HG03521 (cell line): Measurements from ENCODE around the gene DPM2.
A peak's percentile ranks its signal among the peaks of the same experiment; 100 is the strongest.

Source experiments
- ATAC-seq: cut with Tn5 transposase; IDR thresholded peaks from one replicate; pipeline ENCODE4 v1.9.1; 2021; ENCODE audit warnings: mild to moderate bottlenecking, moderate library complexity; ENCODE audit not compliant: unreplicated experiment

Gene DPM2

DNA sequence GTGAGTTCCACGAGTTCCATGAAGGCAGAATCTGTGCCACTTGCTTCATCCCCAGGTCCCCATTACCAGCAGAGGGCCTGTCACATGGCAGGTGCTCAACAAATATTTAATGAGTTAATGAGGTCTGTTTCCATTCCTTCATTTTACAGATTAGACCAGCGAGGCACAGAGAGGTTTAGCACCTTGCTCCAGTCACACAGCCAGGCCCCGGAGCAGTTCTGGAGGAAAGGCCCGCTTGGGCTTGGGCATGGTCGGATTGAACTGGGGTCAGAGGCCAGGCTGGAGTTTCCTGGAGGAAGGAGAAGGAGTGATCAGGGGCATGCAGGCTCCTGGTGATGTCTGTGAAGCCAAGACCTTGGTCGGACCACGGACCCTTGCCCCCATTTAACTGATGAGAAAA lies 16.9 kb downstream of the DPM2 start:
- ATAC-seq = no peak

DNA sequence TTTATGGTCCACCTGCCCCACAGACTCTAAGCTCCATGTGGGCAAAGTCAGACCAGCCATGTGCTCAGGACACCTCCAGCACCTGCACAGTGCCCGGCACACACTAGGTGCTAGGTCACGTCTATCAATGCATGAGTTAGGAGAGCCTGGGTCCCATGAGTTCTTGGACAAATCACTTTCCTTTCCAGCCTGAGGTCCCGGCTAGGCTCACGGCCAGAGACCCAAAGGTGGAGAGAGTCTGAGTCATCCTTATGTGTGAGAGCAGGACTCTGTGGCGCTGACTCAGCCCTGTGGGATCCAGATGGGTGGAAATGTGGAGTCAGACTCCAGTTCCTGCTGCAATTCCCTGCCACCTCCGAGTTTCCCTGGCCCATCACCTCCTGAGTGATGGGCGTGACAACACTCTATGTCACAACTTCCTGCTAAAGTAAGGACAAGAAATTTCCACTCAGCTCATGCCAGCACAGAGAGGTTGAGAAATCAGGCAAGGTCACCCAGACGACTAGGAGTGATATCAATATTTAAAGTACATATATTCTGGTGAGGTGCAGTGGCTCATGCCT lies 18.3 kb downstream of the DPM2 start:
- no peak for ATAC-seq

DNA sequence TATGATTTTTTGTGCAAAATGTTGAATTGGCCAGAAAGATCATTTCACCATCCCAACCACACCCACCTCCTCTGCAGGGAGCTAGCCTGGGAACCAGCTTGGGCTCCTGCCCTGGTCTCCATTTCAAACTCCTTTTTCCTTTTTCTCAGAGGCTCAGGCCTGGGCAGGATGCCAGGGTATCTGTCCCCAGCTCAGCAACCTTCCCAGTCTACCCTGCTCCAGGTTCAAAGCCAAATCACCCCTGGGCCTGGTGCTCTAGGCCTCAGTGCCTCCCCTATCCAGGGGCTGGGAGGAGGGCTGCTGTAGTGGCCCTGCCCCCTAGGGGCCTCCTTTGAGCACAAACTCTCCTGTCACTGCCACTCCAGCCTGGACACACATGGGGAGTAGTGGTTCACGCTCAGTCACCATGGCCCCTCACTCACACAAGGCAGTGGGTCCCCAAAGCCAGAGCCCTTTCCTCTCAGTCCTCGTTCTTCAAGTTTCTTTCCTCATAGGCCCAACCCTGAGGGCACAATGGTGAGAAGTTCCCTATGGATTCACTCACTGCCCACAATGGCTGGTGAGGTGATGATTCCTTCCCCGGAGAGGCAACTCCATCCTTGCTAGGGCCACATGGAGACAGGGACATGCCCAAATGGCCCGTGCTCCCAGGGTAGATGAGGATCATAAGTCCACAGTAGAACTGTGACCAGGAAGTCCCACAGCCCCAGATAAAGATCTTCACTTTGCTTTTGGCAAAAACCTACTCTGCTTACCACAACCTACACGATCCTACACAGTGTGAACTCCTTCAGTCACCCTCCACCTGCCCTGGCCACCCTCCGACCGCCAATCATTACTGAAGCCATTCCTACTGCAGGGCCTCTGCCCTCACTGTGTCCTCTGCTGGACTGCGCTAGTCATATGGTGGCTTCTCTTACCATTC lies 19.2 kb downstream of the DPM2 start:
- ATAC-seq = no peak

DNA sequence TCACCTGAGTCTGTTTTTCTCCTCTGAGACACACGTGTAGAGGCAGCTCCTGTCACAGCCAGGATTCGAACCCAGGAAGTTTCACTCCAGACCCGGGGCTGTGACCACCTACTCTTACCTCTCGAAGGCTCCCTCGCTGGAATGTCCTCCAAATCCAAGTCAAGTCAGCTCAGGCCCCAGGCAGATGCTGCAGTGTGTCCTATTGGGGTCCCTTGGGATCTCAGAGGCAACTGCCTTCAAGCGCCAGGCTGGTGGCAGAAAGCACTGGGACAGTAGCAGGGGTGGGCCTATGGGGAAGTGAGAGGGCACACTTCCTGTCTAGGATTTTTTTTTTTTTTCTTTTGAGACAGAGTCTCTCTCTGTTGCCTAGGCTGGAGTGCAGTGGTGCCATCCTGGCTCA lies 20.1 kb downstream of the DPM2 start:
- no peak for ATAC-seq

DNA sequence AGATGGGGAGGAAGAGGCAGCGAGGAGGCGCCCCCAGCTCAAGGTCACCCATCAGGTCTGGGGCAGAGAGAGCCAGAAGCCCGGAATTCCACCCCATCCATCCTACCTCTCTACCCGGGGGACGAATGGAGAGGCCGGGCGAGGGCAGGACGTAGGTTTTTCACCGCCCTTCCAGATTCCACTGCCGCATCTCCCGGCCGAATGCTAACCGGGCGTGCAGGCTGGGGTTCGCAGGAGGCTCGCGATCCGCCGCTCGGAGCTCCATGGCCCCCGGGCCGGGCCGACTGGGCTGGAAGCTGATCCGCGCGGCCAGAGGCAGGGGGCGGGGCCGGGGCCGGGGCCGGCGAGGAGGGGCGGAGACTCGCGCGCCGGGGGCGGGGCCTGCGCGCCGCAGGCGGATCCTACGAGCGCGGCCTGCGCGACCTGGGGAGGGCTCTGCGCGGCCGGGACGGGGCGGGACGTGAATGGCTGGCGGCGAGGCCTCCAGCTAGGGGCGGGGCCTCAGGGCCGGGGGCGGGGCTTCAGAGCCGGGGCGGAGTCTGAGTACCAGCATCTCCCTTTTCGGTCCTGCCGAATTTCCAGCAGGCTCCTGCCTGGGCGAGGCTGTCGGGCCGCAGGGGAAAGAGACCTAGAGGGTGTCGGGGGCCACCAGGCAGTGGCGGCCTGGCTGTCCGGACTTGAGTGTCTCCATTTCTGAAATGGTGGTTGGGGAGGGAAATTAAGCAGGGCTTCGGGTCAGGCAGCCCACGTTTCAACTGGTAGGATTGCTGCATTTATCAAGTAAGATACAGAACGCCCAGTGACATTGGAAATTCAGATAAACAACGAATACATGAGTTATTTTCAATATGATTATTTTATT lies 20.7 kb downstream of the DPM2 start, which contains the start of gene ST6GALNAC4:
TSS of gene ST6GALNAC4 (minus strand) at position 322 of the 862 bp plus-strand sequence. CDS start 622 bp downstream, outside the sequence.
- ATAC-seq = peak; percentile 77

DNA sequence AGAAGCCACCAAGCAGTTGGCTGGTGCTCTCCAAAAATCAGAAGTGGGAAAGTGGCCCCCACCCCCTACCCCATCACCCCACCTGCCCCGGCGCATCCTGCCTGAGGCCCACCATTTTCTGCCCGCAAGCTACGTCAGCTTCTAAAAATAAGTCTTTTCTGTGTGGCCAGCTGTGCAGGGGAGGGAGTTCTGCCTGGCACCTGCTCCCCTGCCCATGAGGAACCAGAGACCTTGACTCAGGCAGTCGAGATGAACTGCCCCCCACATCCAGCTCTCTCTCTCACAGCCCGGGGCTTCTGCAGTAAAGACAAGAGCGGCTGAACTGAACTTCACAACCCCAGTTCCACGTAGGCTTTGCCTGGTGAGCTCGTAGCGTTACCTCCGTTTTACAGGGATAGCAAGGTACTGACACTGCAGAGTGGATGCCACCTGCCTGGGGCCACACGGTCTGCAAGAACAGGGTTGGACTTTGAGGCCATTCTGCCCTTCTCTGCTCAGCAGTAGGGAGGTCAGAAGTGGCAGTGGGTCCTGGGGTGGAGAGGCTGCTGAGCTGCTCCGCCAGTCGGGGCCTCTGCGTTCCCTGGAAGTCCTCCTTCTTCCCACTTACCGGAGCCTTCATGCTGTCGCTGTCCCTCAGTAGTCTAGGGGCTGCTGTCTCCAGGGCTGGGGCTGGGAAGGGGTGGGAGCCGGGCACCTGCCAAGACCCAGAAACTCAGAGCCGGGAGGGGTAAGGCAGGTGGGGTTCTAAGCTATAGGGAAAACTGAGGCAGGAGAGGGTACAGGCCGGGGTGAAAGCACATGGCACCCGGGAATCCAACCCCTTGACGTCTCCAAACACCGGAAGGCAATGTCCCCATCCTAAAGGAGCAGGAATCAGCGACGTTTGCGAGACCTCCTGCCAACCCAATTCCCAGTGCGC lies 21.6 kb downstream of the DPM2 start:
- ATAC-seq = no peak

GRCh38 chr9:127915325-127915752 lies 22.3 kb downstream of the DPM2 start:
- ATAC-seq = no peak

DNA sequence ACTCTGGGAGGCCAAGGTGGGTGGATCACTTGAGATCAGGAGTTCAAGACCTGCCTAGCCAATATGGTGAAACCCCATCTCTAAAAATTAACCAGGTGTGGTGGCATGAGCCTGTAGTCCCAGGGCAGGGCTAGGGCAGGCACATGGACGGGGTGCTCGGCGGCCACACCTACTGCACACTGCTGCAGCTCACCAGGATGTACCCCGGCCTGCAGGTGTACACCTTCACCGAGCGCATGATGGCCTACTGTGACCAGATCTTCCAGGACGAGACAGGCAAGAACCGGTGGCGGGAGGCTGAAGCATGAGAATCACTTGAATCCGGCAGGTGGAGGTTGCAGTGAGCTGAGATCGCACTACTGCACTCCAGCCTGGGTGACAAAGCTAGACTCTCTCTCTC lies 24.0 kb downstream of the DPM2 start:
- ATAC-seq = no peak

DNA sequence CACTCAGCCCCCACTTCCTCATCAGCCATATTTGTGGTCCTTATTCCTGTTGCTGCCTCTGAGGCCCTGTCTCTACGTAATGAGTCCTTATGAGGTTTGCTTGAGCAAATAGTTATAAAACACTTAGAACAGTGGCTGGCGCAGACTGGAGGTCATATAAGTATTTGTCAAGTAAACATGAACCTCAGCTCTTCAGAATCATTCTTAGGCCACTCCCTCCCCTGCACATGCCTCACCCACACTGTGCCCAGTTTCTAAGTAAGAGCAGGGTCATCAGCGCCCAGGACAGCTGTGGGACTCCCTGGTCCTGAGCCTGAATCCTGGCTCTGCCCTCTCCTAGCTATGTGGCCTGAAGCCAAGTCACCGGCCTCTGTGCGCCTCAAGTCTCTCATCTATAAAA lies 24.8 kb downstream of the DPM2 start:
- no peak for ATAC-seq

- no peak for ATAC-seq
Measured at GRCh38 chr9:127912296-127912695, 25.4 kb downstream of the DPM2 start.

- no peak for ATAC-seq
Measured at GRCh38 chr9:127910613-127911205, 26.9 kb downstream of the DPM2 start.

DNA sequence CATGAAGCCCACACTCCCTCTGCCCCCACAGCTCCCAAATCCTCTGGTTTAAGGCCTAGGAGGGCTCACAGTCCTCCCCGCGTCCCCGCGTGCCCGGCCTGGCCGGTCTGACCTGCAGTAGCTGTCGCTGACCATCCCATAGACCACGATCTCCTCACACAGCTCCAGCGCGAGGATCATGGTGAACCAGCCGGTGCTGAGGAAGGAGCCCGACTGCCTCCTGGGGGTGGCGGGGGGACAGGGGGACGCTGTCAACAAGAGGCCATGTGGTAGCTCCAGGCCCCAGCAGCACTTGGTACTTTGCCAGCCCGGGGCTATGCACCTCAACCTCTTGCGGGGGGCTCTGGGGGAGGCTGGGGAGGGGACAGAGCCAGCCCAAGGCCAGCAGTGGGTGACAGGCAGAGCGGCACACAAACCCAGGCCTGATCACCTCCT lies 27.8 kb downstream of the DPM2 start:
- no peak for ATAC-seq

DNA sequence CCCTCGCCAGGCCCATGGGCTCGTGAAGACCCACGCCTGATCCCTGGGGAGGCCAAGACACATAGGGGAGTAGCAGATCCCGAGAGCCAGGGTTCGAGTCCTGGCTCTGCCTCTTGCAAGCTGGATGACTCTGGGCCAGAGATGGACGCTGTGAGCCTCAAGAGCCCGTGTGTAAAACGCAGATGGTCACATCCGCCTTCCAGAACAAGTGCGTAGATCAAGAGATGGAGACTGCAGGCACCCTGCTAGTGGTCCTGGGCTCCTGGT lies 29.1 kb downstream of the DPM2 start:
- ATAC-seq = no peak

- no peak for ATAC-seq
Measured at GRCh38 chr9:127907867-127908659, 29.6 kb downstream of the DPM2 start.

- no peak for ATAC-seq
Measured at GRCh38 chr9:127905788-127906191, 31.9 kb downstream of the DPM2 start.

DNA sequence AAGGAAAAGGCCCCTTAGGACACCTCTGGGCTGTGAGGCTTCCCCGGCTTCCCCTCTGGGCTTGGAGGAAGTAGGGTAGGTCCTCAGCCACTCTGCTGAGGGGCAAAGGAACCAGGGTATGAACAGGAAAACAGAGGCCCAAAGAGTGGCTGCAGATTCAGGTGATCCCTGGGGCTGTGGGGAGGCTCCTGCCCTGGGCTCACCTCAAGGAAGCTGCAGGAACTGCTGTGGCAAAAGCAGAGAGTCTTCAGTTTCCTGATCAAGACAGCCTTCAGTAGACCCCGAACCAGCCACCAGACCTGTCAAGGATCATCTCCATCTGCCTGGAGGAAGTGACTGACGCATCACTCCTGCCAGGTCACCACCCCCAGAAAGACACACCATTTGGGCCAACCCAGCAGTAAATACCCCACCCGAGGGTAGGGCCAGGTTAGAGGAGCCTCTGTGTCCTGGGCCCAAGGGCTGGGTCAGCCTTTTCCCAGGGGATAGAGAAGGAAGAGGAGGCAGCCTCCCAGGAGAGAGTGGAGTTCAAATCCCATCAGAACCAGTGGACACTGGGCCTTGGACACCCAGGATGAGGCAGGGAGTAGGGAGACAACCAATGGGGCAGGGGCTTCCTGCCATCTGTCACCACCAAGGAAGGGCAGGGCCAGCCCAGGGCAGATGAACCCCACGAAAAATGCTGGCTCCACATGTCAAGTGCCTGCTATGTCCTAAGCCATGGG lies 32.5 kb downstream of the DPM2 start:
- ATAC-seq = no peak

- ATAC-seq = no peak
Measured at GRCh38 chr9:127904561-127905003, 33.1 kb downstream of the DPM2 start.
